ENCODE measurements around the gene LRP3. TPM values are rescaled to one million over a fixed set of nuclear protein-coding genes. Genes with fewer than 3 reads are reported as not detected.

LRP3 gene
- total RNA-seq, 1 donor from 2014 or later: 9.0 TPM

- no peak overlapping the region for H3K4me3 ChIP-seq (ENCODE audit: low read depth, low read length)
- FAIRE-seq (no peak), DNase-seq (ENCODE audit: low read depth) (no peak)
- no peak for TF ChIP-seq CTCF (IDR thresholded peaks at IDR 0.05; ENCODE audit: insufficient read depth, low read length, severe bottlenecking)
- no peaks in the 10 kb centered on the region for H3K36me3 ChIP-seq (ENCODE audit: control insufficient read depth, insufficient read depth, low read length)
- H3K27me3 ChIP-seq (ENCODE audit: control insufficient read depth, insufficient read depth, low read length): no peaks in the 10 kb centered on the region
Measured at GRCh38 chr19:33210266-33210940, 16.3 kb downstream of the LRP3 start.

- no peak for TF ChIP-seq CTCF (IDR thresholded peaks at IDR 0.05; ENCODE audit: insufficient read depth, low read length, severe bottlenecking)
- FAIRE-seq (no peak), DNase-seq (ENCODE audit: low read depth) (no peak)
- no peaks in the 10 kb centered on the region for H3K27me3 ChIP-seq (ENCODE audit: control insufficient read depth, insufficient read depth, low read length)
- H3K36me3 ChIP-seq (ENCODE audit: control insufficient read depth, insufficient read depth, low read length): no peaks in the 10 kb centered on the region
- no peak overlapping the region for H3K4me3 ChIP-seq (ENCODE audit: low read depth, low read length)
Measured at GRCh38 chr19:33211794-33212435, 17.8 kb downstream of the LRP3 start.

DNA sequence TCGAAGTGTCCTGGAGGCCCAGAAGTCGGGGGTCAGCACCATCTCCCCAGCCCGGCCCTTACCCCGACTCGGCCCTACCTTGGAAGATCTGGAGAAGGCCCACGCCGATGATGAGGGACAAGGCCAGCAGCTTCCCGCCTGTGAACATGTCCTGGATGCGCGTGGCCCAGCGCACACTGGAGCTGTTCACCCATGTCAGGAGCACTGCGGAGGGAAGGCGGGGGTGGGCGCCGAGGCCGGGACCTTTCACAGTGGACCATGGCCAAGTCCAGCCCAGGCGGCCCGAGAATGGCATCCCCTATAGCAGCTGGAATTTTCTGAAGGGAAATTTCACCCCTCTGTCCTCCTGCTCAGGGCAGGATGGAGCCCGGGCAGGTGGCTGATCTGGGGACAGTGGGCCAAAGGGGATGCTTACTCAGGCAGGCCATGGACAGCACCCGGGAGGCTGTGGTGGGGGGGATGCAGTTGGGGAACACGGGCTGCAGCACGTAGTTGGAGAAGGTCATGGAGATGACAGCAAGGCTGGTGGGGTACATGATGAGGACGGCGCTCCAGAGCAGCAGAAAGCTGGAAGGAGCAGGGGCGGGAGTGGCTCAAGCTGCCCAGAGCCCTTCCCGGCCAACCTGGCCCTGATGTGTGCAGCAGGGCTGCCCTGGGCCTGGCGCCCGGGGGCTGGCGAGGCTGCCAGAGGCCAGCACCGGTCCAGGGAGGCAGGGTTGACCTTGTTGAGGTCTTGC, 18.5 kb downstream of the LRP3 start:
- no peak overlapping the region for H3K4me3 ChIP-seq (ENCODE audit: low read depth, low read length)
- no peak for DNase-seq (ENCODE audit: low read depth)
- FAIRE-seq: no peak
- no peaks in the 10 kb centered on the region for H3K27me3 ChIP-seq (ENCODE audit: control insufficient read depth, insufficient read depth, low read length)
- H3K36me3 ChIP-seq (ENCODE audit: control insufficient read depth, insufficient read depth, low read length): no peaks in the 10 kb centered on the region
- TF ChIP-seq CTCF (IDR thresholded peaks at IDR 0.05; ENCODE audit: insufficient read depth, low read length, severe bottlenecking): no peak

GRCh38 chr19:33214596-33214995, 20.5 kb downstream of the LRP3 start:
- no peaks in the 10 kb centered on the region for H3K27me3 ChIP-seq (ENCODE audit: control insufficient read depth, insufficient read depth, low read length)
- no peak overlapping the region for H3K4me3 ChIP-seq (ENCODE audit: low read depth, low read length)
- peak; percentile 10 for DNase-seq (ENCODE audit: low read depth)
- FAIRE-seq: no peak
- no peaks in the 10 kb centered on the region for H3K36me3 ChIP-seq (ENCODE audit: control insufficient read depth, insufficient read depth, low read length)
- peak; percentile 16 for TF ChIP-seq CTCF (IDR thresholded peaks at IDR 0.05; ENCODE audit: insufficient read depth, low read length, severe bottlenecking)

DNA sequence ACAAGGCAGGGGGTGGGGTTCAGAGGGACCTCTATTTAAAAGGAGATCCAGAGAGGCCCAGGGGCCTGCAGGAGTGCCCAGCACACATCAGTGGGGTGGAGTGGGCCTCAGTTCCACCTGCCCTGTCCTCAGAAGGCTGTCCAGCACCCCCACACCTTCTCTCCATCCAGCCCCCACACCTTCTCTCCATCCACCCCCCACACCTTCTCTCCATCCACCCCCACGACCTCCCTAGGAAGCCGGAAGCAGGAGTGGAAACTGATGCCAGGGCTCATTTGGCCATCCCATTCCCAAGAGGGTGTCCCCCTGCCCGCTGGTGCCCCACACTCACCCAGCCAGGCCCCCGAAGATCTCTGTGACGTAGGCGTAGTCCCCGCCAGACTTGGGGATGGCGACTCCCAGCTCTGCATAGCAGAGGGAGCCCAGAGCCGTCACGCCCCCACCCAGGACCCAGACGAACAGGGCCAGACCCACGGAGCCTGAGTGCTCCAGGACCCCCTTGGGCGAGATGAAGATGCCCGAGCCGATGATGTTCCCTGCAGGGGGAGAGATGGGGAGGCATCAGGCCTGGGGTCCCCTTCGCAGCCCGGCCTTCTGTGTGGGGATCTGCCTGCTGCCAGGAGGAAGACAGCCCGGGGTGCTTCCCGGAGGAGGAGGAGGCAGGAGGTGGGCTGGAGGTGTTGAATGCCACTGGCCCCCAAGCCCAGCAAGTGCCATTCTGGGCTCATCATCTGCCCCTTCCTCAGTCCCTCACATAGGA, 21.5 kb downstream of the LRP3 start:
- Histone ChIP-seq H3K4me3 (ENCODE audit: low read depth, low read length) (no peak overlapping the region), H3K36me3 (ENCODE audit: control insufficient read depth, insufficient read depth, low read length) (no peaks in the 10 kb centered on the region), H3K27me3 (ENCODE audit: control insufficient read depth, insufficient read depth, low read length) (no peaks in the 10 kb centered on the region)
- FAIRE-seq: no peak
- no peak for DNase-seq (ENCODE audit: low read depth)
- no peak for TF ChIP-seq CTCF (IDR thresholded peaks at IDR 0.05; ENCODE audit: insufficient read depth, low read length, severe bottlenecking)
